GM18508 (cell line): ENCODE measurements around the gene ARMC9.
"Not testable (repeated sequence)": the region's sequence is repeated elsewhere in the genome, so short reads cannot be mapped to it uniquely, and the experiment has no call there.

Experiments used
- ATAC-seq: cut with Tn5 transposase; IDR thresholded peaks from one replicate; pipeline ENCODE4 v1.9.1; 2021; ENCODE audit warnings: moderate number of reproducible peaks; ENCODE audit not compliant: insufficient read depth, unreplicated experiment

The ARMC9 gene

DNA sequence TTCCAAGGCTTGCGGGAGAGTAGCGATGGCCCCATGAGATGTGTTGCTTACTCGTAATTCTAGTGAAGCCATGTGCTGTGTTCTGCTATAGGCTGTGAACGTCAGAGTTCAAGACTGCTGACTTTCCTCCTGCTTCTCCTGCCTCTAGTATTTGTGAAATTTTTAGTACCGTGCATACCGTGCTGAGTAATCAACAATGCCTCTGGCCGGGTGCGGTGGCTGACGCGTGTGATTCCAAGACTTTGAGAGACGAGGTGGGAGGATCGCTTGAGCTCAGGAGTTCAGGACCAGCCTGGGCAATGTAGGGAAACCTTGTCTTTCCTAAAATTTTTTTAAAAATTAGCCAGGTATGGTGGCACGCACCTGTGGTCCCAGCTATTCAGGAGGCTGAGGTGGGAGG lies 137.2 kb downstream of the ARMC9 start:
- no peak for ATAC-seq

DNA sequence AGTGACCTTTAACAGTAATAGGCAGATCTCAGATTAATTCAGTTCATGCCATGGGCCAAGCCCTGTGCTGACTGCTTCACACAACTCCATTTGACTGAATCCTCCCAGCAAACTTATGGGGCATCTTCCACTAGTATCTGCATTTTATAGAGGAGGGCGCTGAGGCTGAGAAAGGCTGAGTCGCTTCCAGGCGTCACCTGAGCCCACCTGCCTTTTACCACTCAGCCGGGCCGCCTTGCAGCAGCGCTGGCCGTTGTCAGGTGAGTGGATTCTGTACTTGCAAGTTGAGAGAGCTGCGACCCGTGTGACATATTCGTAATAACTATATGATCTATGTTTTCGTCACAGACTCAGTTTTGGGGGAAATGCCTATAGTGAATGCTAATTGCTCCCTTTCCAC lies 137.8 kb downstream of the ARMC9 start:
- ATAC-seq, result no peak

GRCh38 chr2:231336700-231337099 lies 138.3 kb downstream of the ARMC9 start:
- ATAC-seq, result no peak

GRCh38 chr2:231337807-231338759 lies 139.7 kb downstream of the ARMC9 start:
- no peak for ATAC-seq

DNA sequence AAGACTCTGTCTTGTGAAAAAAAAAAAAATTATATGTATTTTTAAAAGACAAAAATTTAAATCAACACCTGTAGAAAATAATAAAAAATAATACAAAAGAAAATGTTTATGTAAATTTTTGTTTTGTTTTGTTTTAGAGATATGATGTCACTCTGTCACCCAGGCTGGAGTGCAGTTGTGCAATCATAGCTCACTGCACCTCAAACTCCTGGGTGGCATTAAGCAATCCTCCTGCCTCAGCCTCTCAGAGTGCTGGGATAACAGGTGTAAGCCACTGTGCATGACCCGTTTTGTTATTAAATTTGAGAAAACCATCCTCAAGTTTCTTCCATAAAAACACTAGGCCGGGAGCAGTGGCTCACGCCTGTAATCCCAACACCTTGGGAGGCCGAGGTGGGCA lies 140.9 kb downstream of the ARMC9 start:
- no peak for ATAC-seq

DNA sequence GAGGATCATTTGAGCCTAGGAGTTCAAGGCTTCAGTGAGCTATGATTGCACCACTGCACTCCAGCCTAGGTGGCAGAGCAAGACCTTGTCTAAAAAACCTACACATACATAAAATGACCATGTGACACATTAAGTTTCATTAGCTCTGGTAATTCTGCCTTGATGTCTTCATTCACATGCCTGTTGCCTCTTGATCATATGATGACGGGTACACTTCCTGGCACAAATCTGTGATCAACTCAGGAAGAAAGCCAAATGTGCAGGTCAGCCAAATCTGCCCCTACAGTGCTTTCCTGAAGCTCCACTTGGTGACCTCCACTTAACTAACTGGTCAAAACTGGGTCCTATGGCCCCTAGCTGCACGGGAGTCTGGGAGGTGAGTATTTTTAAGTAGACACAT lies 142.7 kb downstream of the ARMC9 start:
- ATAC-seq, result no peak

GRCh38 chr2:231342061-231342711 lies 143.8 kb downstream of the ARMC9 start:
- ATAC-seq, result no peak

DNA sequence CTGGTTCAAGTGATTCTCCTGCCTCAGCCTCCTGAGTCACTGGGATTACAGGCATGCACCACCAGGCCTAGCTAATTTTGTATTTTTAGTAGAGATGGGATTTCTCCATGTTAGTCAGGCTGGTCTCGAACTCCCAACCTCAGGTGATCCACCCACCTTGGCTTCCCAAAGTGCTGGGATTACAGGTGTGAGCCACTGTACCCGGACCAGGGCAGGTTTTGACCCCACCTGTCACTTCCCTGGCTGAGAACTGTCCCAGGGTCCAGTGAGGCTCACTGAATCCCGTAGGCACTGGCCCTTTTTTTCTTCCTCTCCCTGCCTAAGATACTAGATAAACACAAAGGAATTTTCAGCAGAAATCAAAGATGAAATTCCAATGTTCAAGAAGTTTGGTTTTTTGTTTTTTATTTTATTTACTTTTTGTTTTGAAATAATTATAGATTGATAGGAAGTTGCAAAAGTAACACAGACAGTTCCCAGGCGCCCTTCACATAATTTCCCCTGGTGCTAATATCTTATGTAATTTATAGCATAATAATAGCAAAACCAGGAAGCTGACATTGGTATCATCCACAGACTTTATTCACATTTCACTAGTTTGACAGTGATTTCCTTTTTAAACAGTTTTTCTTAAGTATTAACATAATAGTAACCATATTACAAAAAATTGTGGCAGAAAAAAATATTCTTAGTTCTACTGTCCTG lies 144.7 kb downstream of the ARMC9 start:
- no peak for ATAC-seq

- ATAC-seq, result no peak
These were observed 145.6 kb downstream of the ARMC9 start for GRCh38 chr2:231343988-231344387.

GRCh38 chr2:231344851-231345250 lies 146.4 kb downstream of the ARMC9 start:
- no peak for ATAC-seq

GRCh38 chr2:231347081-231347480 lies 148.7 kb downstream of the ARMC9 start:
- no peak for ATAC-seq

DNA sequence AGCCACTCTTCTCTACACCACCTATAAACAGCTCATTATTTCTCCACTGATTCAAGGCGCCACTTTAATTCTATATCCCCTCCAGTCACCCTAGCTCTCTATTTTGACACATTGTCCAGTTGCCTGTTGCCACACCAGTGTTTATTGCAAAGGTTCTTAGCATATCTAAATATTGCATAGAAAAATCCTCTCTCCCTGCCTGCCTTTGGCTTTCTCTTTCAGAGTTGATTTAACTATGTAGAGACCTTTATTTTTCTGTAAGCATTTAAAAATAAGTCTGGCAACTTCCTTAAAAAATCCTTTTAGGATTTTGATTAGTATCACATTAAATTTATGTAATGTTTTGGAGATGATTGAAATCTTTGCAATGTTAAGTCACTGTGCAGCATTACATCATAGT lies 149.2 kb downstream of the ARMC9 start:
- no peak for ATAC-seq

DNA sequence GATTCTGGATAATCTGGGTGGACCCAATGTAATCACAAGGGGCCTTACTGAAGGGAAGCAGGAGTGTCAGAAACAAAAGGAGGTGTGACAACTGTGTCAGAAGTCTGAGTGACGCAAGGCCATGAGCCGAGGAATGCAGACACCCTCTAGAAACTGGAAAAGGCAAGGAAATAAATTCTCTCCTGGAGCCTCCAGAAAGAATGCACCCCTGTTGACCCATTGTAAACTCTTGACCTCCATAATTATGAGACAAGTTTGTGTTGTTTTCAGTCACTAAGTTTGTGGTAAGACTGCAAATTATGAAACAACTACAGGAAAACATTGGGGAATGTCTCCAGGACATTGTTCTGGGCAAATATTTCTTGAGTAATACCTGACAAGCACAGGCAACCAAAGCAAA lies 149.7 kb downstream of the ARMC9 start:
- ATAC-seq, result no peak

- no peak for ATAC-seq
These were observed 150.4 kb downstream of the ARMC9 start for GRCh38 chr2:231348704-231349373.

GRCh38 chr2:231349374-231349735 lies 150.9 kb downstream of the ARMC9 start:
- ATAC-seq, result not testable (repeated sequence)

- ATAC-seq, result no peak
These were observed 153.2 kb downstream of the ARMC9 start for GRCh38 chr2:231351648-231352047.

- ATAC-seq, result no peak
These were observed 155.0 kb downstream of the ARMC9 start for GRCh38 chr2:231353469-231353868.

DNA sequence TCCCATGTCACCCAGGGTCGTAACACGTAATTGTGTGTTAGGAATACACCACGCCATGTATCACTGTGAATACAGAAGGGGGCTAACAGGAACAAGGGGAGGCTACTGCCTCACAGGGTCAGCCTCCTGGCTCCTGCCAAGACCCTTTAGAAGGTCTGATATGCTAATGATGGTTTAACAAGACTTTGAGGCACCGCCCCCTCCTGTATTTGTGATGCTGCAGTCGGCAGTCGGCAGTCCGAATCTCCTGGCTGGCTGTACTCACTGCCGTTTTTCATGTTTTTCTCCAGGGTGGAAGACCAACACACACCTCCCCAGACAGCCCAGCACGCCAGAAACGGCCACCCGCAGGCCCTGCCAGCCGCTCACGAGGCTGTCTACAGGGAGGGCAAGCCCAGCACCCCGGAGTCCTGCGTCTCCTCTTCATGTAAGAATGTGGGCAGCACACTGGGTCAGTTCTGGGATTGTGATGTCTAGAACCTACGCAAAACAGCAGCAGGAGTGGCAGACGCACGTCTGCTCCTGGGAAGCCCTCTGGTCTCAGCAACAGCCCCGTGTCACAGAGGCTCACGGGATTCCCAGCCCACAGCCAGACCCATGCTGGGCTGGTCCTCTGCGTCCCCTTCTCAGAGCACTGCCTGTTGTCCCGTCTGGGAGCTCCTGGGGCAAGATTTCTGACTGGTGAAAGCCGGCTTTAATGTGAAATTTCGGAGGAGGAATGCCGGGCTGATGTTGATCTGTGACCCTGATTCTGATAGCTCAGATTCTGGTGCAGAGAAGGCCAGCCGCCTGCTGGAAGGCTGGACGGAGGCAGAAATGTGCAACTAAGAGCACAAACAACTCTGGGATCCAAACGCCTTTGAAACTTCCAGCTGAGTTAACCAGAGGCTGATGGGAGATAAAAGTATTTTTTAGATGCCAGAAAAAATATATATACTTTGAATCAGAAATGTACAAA lies 157.4 kb downstream of the ARMC9 start:
- ATAC-seq, result no peak

DNA sequence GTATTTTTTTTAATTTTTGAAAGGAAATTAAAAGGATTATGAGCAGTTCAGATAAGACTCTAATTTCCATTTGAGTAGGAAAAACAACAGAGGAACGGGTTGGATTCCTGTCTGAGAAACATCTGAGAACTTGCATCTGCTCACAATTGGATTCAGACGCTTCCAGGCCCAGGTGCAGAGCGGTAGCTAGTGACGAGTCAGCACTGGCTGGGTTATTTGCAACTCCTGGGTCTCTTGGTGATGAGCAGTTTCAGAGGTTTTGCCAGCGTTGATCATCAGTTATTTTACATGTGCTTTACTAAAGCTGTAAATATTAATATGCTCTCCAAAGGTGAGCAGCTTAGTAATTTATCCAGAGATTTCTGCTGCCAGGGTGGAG lies 158.0 kb downstream of the ARMC9 start:
- no peak for ATAC-seq

DNA sequence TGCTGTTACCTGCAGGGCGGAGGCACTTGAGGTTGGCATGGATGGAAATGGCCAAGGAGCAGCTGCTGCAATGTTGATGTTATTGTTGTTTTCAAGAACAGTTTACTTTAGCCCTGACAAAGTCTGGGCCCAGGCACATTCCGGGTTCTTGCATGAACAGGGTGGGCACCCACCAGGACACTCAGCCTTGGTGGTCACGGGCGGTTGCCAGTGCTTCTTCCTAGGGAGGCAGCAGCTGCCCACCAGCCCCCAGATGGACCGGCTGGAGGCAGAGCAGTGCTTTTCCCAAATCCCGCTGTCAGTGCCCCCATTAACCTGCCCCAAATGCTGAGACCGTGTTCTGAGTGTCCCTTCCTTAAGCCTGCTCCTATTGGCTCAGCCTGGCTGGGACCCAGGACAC lies 158.6 kb downstream of the ARMC9 start:
- no peak for ATAC-seq
